ENCODE results near the gene RIN3.
A peak's percentile ranks its signal among the peaks of the same experiment; 100 is the strongest.

The RIN3 gene

GRCh38 chr14:92649066-92649465 lies 135.5 kb downstream of the RIN3 start:
- Mint-ChIP-seq H3K9me3 (peaks cover 5% of the 10 kb centered on the region), H3K36me3 (peaks cover 28% of the 10 kb centered on the region), H3K27me3 (no peaks in the 10 kb centered on the region), H3K4me1 (peaks cover 71% of the 10 kb centered on the region), H3K4me3 (no peak overlapping the region), H3K27ac (peak overlapping the region; percentile 90)
- ATAC-seq, result no peak

- Mint-ChIP-seq H3K36me3 (peaks cover 27% of the 10 kb centered on the region), H3K4me1 (peaks cover 81% of the 10 kb centered on the region), H3K4me3 (no peak overlapping the region), H3K27me3 (no peaks in the 10 kb centered on the region), H3K27ac (peak overlapping the region; percentile 90), H3K9me3 (peaks cover 4% of the 10 kb centered on the region)
- ATAC-seq, result no peak
Observed at GRCh38 chr14:92649934-92650545, 136.5 kb downstream of the RIN3 start.

GRCh38 chr14:92650581-92651105 lies 137.1 kb downstream of the RIN3 start:
- no peaks in the 10 kb centered on the region for H3K9me3 Mint-ChIP-seq
- peak; percentile 32 for ATAC-seq
- H3K4me3 Mint-ChIP-seq, result peak overlapping the region; percentile 98
- H3K27ac Mint-ChIP-seq, result peak overlapping the region; percentile 90
- peaks cover 87% of the 10 kb centered on the region for H3K4me1 Mint-ChIP-seq
- no peaks in the 10 kb centered on the region for H3K27me3 Mint-ChIP-seq
- peaks cover 27% of the 10 kb centered on the region for H3K36me3 Mint-ChIP-seq

GRCh38 chr14:92651106-92651757 lies 137.7 kb downstream of the RIN3 start:
- H3K27ac Mint-ChIP-seq, result peak overlapping the region; percentile 90
- peaks cover 29% of the 10 kb centered on the region for H3K36me3 Mint-ChIP-seq
- H3K4me1 Mint-ChIP-seq, result peaks cover 90% of the 10 kb centered on the region
- H3K4me3 Mint-ChIP-seq, result peak overlapping the region; percentile 98
- no peaks in the 10 kb centered on the region for H3K9me3 Mint-ChIP-seq
- peak; percentile 89 for ATAC-seq
- no peaks in the 10 kb centered on the region for H3K27me3 Mint-ChIP-seq

GRCh38 chr14:92651758-92652406 lies 138.3 kb downstream of the RIN3 start:
- H3K4me3 Mint-ChIP-seq, result peak overlapping the region; percentile 98
- H3K4me1 Mint-ChIP-seq, result peaks cover 90% of the 10 kb centered on the region
- H3K27ac Mint-ChIP-seq, result peak overlapping the region; percentile 90
- H3K36me3 Mint-ChIP-seq, result peaks cover 32% of the 10 kb centered on the region
- H3K27me3 Mint-ChIP-seq, result no peaks in the 10 kb centered on the region
- H3K9me3 Mint-ChIP-seq, result no peaks in the 10 kb centered on the region
- peak; percentile 58 for ATAC-seq

GRCh38 chr14:92652413-92653151 lies 139.0 kb downstream of the RIN3 start:
- peak overlapping the region; percentile 90 for H3K27ac Mint-ChIP-seq
- H3K36me3 Mint-ChIP-seq, result peaks cover 38% of the 10 kb centered on the region
- peak overlapping the region; percentile 98 for H3K4me3 Mint-ChIP-seq
- H3K27me3 Mint-ChIP-seq, result no peaks in the 10 kb centered on the region
- H3K4me1 Mint-ChIP-seq, result peaks cover 92% of the 10 kb centered on the region
- peak; percentile 0 for ATAC-seq
- no peaks in the 10 kb centered on the region for H3K9me3 Mint-ChIP-seq

GRCh38 chr14:92653162-92653651 lies 139.6 kb downstream of the RIN3 start:
- Mint-ChIP-seq H3K4me1 (peaks cover 92% of the 10 kb centered on the region), H3K27ac (peak overlapping the region; percentile 90), H3K27me3 (no peaks in the 10 kb centered on the region), H3K36me3 (peaks cover 44% of the 10 kb centered on the region), H3K9me3 (no peaks in the 10 kb centered on the region), H3K4me3 (peak overlapping the region; percentile 98)
- ATAC-seq, result no peak

GRCh38 chr14:92654239-92654901 lies 140.8 kb downstream of the RIN3 start:
- Mint-ChIP-seq H3K9me3 (no peaks in the 10 kb centered on the region), H3K27me3 (no peaks in the 10 kb centered on the region), H3K4me3 (peak overlapping the region; percentile 98), H3K4me1 (peaks cover 93% of the 10 kb centered on the region), H3K36me3 (peaks cover 54% of the 10 kb centered on the region), H3K27ac (peak overlapping the region; percentile 90)
- no peak for ATAC-seq

- Mint-ChIP-seq H3K27me3 (no peaks in the 10 kb centered on the region), H3K4me3 (peak overlapping the region; percentile 78), H3K36me3 (peaks cover 64% of the 10 kb centered on the region), H3K4me1 (peaks cover 93% of the 10 kb centered on the region), H3K9me3 (no peaks in the 10 kb centered on the region), H3K27ac (peak overlapping the region; percentile 75)
- ATAC-seq, result no peak
Observed at GRCh38 chr14:92655419-92656201, 142.0 kb downstream of the RIN3 start.

GRCh38 chr14:92656306-92657081 lies 142.9 kb downstream of the RIN3 start:
- Mint-ChIP-seq H3K4me3 (peak overlapping the region; percentile 78), H3K36me3 (peaks cover 73% of the 10 kb centered on the region), H3K27ac (peak overlapping the region; percentile 75), H3K4me1 (peaks cover 86% of the 10 kb centered on the region), H3K27me3 (no peaks in the 10 kb centered on the region), H3K9me3 (no peaks in the 10 kb centered on the region)
- no peak for ATAC-seq

GRCh38 chr14:92657457-92658142 lies 144.0 kb downstream of the RIN3 start:
- Mint-ChIP-seq H3K9me3 (no peaks in the 10 kb centered on the region), H3K4me1 (peaks cover 88% of the 10 kb centered on the region), H3K27ac (peak overlapping the region; percentile 75), H3K36me3 (peaks cover 84% of the 10 kb centered on the region), H3K4me3 (peak overlapping the region; percentile 67), H3K27me3 (no peaks in the 10 kb centered on the region)
- peak; percentile 44 for ATAC-seq

- no peaks in the 10 kb centered on the region for H3K9me3 Mint-ChIP-seq
- peaks cover 88% of the 10 kb centered on the region for H3K36me3 Mint-ChIP-seq
- H3K4me1 Mint-ChIP-seq, result peaks cover 91% of the 10 kb centered on the region
- peak overlapping the region; percentile 75 for H3K27ac Mint-ChIP-seq
- peak overlapping the region; percentile 56 for H3K4me3 Mint-ChIP-seq
- H3K27me3 Mint-ChIP-seq, result no peaks in the 10 kb centered on the region
- ATAC-seq, result no peak
Observed at GRCh38 chr14:92658160-92658559, 144.6 kb downstream of the RIN3 start.

GRCh38 chr14:92658684-92659083 lies 145.1 kb downstream of the RIN3 start:
- H3K4me3 Mint-ChIP-seq, result no peak overlapping the region
- no peaks in the 10 kb centered on the region for H3K27me3 Mint-ChIP-seq
- ATAC-seq, result no peak
- H3K36me3 Mint-ChIP-seq, result peaks cover 89% of the 10 kb centered on the region
- H3K27ac Mint-ChIP-seq, result peak overlapping the region; percentile 75
- H3K4me1 Mint-ChIP-seq, result peaks cover 87% of the 10 kb centered on the region
- no peaks in the 10 kb centered on the region for H3K9me3 Mint-ChIP-seq

Data from stimulated activated memory B cell treated with anti-CD40 and anti-IgM and Interleukin-4, amounts not matched to agents 10 μg/mL and 1 μg/mL and 100 μg/mL, for 72 hours (primary cell).